Raji (cell line): ENCODE measurements around the gene PKM.

Source experiments
- POLR2A ChIP-seq: IDR thresholded peaks from 2 replicates; pipeline ENCODE4 v1.6.1; 2011; ENCODE audit warnings: low read depth, low read length, control low read depth; ENCODE audit not compliant: insufficient read depth

PKM gene

GRCh38 chr15:72161361-72162132 lies 69.4 kb downstream of the PKM start:
- TF ChIP-seq POLR2A = no peak

- no peak for TF ChIP-seq POLR2A
These were observed 70.2 kb downstream of the PKM start for GRCh38 chr15:72160696-72161245.

GRCh38 chr15:72156928-72157327 lies 74.1 kb downstream of the PKM start:
- TF ChIP-seq POLR2A = no peak

- TF ChIP-seq POLR2A = no peak
These were observed 75.1 kb downstream of the PKM start for GRCh38 chr15:72155635-72156616.

- no peak for TF ChIP-seq POLR2A
These were observed 75.9 kb downstream of the PKM start for GRCh38 chr15:72155003-72155621.

GRCh38 chr15:72154316-72154715 lies 76.7 kb downstream of the PKM start:
- TF ChIP-seq POLR2A = no peak

GRCh38 chr15:72153269-72154000 lies 77.6 kb downstream of the PKM start:
- no peak for TF ChIP-seq POLR2A
